HuH-7 (cell line): ENCODE data around the gene NOP14.
"Not testable (repeated sequence)": the region's sequence is repeated elsewhere in the genome, so short reads cannot be mapped to it uniquely, and the experiment has no call there.

Experiments used
- DNase-seq: peaks from one replicate; pipeline ENCODE4 v3.0.0; 2011; ENCODE audit warnings: low spot score

NOP14 gene

DNA sequence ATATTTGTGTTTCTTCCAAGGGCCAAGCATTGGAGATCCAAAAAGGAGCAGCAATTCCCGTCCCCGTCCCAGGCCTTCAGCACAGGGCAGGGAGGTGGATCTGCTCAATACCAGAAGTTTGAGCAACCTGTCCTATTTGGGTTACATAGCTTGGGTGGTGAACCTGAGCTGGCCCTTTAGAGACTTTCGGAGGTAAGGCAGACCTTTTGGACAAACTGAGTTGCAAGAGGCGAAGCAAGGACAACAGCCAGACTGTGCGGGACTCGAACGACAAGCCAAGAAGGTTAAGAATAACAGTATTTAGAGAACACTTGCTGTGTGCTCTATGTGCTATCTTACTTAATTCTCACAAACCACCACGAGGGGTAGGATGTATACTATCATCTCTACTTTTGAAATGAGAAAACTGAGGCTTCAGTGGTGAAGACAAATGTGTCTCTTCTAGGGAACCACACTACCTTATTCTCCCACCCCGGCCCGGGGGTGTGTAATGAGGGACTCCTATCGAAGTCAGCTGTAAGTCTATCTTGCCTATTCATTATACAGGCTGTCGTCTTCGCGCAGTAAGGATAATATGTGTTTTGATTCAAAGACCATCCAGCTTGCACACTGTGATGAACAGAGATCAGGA lies 1.3 kb downstream of the NOP14 start:
- DNase-seq: no peak

DNA sequence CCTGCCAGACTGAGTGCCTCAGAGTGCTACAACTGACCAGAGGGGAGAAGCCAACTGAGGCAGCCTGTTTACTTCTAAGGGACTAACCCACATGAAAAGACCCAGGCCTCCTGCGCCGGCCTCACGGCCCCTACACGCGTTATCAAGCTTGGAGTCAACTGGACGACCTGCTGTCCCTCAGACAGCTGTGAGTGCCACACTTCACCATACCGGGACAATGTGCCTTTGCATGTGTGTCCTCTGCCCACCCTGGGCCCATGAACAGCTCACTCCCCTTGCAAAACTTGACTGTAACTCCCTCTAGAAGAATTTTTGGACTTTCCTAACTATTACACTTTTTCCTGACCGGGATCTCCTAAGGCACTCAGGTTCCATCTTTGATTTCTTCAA lies 1.8 kb downstream of the NOP14 start:
- no peak for DNase-seq

DNA sequence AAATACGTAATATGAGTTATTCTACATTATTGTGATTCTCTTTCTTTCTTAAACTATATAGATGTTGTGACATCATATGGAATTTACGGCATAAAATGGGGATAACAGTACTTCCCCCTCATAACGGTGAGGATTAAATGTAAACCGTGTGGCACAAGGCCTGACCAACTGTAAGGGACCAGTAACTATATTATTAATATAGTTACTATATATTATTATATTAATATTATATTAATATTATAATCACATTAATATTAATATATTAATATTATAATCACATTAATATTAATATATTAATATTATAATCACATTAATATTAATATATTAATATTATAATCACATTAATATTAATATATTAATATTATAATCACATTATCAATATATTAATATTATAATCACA lies 2.8 kb downstream of the NOP14 start:
- not testable (repeated sequence) for DNase-seq

DNA sequence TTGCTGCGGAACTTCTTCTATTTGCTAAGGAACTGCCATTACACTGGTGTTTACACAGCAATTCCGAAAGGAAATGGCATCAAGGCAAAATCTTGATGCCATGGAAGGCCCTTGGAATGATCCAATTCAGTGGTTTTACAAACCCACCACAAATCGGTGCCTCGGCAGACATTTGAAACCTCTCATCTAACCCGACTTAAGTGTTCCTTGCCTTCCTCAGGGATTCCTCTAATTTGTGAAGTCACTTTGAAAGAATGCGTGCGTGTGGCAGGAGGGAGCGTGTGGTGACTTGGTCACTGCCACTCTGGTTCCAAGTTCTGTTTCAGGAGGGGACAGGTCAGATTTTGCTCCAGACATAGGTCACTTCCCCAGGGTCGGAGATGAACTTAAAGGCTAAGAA lies 4.8 kb downstream of the NOP14 start:
- DNase-seq: no peak

DNA sequence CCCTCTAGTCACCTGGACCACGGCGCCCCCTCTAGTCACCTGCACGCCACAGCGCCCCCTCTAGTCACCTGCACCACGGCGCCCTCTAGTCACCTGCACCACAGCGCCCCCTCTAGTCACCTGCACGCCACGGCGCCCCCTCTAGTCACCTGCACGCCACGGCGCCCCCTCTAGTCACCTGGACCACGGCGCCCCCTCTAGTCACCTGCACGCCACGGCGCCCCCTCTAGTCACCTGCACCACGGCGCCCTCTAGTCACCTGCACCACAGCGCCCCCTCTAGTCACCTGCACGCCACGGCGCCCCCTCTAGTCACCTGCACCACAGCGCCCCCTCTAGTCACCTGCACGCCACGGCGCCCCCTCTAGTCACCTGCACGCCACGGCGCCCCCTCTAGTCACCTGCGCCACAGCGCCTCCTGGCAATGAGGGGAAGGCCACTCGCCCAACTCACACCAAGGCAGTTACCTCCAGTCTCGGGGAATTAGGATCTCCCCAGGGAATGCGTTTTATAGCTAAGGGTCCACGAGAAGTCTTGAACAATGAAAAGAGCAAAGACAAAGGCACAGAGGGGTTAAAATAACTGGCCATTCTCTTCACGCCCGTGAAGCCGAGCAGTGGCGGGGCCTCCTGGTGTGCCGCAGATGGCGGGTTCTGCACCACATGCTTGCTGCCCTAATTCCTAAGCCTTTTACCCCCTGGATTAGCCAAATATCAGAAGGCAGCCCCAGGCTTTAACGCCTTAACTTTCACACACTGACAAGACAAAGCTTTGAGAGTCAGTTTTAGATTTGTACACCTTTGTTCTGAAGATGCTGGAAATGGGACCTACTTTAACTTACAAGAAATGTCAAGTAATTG lies 7.8 kb downstream of the NOP14 start:
- DNase-seq: not testable (repeated sequence)

DNA sequence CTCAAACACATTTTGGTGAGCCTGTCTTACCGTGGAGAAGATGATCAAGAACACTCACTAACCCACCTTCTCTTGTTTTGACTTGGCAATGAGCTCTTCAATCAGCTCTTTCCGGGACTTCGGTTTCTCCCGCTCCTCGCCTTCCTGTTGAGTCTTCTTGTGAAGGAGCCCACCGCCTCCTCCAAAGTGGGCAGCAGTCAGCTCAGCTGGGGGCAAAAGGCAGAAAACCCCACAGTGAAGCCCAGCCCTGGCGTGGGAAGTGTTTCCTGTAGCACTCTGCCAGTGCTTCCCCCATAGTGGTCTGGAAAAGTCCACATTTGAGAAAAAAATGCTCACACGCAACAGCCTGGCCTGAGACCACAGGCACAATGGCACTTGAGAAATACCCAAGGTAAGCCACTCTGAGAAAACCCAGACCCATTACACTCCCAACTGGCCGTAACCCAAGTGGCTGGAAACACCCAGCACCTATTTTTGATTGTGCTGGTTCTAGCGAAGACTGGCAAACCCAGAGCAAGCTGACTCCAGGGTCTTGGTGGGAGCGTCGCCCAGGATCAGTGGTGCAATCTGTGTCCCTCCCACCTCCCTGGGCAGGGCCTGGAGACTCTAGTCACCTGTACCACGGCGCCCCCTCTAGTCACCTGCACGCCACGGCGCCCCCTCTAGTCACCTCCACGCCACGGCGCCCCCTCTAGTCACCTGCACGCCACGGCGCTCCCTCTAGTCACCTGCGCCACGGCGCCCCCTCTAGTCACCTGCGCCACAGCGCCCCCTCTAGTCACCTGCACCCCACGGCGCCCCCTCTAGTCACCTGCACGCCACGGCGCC lies 8.6 kb downstream of the NOP14 start:
- DNase-seq: no peak

DNA sequence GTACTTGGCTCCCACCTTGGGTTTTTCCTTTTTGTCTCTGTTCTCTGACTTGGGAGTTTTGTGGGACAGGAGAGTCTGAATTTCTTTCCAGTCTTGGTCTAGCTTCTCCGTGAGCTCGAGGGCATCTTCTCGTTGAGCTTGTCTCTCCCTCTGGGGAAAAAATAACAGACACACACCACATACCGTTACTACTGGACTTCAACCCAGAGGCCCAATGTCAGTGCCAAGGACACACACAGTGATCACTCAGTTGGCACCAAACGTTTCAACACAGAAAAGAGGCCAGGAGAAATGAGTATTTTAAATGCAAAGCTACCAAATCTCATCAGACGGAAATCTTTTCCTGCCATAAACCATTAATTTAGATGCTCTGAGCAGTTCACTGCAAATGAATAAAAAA lies 9.7 kb downstream of the NOP14 start:
- DNase-seq: no peak

DNA sequence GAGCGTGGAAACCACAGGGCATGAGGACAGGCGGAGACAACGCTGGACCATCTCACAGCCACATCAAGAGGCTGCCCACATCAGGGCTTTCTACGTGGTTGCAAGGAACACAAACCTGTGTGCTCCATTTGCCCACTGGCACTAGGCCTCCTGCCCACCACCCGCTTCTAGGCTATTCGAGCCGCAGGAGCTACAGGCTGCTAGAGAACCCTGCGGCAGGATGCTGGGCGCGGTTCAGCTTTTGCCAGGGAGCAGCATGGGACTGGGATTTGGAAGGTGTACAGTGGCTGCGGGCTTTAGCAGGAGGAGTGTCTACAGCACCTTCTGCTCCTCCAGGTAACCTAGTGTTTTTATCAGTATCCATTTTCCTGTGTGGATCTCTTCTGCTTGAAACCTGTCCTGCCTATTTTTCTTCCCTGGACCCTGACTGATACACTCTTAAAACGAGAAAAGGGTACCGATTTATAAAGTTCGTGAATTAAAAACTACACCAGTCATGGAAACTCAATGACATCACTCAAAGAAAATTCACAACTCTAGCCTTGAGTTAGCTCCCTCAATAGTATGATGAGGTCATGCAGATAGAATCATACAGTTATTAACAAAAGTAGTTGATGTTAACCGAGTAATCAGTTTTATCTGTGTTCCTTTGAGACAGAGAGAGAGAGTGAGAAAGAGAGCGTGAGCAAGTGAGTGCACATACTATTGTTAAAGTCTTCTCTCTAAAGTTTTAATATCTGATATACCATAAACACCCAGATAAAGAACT lies 12.8 kb downstream of the NOP14 start:
- no peak for DNase-seq

DNA sequence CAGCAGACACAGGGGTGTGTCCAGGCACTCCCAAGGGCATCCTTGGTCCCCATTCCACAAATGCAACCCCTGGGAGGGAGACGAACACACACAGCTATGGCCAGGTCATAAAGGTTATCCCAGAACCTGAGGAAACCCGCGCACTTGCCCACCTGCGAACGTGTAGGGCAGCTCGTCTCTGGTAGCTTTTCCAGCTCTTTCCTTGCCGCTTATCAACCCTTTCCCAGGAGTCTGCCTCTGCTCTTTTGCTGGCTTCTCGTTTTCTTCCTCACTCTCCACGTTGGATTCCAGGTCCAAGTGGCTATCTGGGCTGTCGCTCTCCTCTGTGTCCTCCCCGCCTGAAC lies 13.5 kb downstream of the NOP14 start:
- DNase-seq: no peak

DNA sequence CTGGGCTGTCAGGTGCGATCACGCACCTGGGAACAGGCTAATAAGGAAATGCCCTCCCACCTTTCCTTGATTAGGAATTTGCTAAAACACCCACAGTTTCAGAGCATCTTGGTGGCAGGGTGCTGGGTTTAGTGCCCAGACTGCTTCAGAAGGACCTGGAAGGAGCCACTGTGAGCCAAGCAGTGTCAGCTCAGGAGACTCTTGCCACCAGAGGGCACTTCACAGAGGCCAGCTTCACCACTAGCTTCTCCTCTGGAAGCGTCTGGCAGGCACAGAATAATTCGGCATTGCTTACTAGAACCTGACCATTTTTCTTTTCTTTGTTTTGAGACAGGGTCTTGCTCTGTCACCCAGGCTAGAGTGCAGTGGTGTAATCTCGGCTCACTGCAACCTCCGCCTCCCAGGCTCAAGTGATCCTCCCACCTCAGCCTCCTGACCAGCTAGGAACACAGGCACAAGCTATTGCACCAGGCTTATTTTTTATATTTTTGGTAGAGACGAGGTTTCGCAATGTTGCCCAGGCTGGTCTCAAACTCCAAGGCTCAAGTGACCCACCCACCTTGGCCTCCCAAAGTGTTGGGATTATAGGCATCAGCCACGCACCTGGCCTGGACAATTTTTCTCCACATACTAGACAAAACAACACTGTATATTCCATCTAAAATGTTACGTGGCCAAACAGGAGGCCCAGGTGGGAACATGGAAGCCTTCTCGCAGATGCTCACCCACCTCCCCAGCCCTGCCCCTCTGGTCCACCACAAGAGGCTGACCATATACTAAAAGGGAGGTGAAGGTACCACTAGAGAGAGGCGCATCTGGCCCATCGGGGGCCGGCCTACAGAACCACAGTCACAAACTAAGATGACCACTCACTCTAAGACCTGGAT lies 14.1 kb downstream of the NOP14 start:
- DNase-seq: peak; percentile 63

DNA sequence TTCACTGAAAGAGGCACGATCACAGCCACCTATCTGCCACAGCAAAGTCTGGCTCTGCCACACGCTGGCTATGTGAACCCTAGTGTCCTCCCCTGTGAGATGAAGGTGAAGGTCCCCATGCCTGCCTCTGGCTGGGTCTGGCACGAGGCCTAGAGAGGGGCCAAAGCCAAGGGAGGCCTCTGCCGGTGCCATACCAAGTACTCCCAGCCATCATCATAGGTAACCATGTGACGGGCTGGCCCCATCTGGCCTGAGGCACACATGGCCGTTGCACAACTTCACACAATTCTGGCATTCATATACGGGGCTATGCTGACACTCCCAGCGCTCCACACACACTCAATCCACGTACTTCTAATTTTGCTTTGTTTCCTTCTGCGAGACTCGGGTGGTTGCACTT lies 15.3 kb downstream of the NOP14 start:
- DNase-seq: no peak

DNA sequence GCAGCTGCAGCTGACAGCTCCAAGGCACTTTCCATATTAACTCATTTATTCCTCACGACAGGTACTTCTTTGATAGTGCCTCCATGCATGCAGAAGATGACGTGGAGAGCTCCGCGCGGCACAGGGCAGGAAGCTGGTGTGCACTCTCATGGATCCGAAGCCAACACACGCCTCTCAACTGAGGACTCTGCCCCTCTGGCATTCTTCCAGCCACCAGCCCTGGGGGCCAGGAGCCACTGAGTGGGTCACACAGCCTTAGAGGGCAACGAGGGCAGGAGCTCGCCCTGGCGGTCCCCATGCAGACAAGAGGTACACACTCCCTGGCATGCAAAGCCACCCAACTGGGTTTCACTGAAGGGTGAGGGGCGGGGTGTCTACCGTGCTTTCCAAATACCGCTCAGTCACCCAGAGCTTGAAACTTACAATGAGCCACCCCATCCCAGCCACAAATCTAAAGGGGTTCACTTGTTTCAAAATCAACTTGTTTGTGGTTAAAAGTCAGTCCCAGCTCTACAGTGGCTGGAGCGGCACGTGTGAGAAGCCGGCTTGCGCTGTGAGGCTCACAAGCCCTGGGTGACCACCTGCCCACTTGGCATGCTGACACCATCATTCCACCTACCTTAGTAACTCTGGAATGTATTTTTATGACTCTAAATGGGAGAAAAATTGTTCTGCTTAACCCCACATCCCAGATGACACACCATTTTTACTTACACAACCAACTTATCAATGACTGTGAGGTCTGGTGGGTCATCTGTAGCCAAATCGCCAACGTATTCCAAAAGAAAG lies 16.2 kb downstream of the NOP14 start:
- no peak for DNase-seq

DNA sequence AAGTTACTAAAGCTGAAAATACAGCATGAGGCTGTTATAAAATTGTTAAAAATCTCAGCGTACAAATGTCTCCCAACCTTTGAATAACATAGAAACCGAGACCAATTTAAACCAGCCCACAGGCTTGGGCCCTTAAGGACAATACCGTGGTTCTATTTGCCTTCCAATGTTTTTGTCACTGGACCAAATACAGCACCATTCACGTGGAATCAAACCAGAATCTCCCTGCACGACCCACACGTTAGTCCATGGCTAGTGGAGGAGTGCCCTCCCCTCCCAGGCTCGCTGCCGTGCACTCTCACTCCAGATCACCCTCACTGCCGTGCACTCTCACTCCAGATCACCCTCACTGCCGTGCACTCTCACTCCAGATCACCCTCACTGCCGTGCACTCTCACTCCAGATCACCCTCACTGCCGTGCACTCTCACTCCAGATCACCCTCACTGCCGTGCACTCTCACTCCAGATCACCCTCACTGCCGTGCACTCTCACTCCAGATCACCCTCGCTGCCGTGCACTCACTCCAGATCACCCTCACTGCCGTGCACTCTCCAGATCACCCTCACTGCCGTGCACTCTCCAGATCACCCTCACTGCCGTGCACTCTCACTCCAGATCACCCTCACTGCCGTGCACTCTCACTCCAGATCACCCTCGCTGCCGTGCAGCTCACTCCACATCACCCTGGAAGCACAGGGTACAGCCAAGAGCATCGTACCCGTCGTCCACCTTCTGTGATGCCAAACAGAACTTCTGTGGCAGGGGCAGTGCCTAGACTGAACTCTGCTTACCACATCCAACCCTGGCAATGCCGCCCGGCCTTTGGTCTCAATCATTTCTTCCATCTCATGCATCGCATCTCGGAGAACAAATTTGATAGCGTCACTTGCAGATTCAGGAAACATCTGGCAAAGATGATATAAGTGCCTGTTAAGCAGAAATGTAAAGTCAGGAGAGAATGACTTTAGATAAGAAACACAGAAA lies 17.3 kb downstream of the NOP14 start:
- DNase-seq: not testable (repeated sequence)

DNA sequence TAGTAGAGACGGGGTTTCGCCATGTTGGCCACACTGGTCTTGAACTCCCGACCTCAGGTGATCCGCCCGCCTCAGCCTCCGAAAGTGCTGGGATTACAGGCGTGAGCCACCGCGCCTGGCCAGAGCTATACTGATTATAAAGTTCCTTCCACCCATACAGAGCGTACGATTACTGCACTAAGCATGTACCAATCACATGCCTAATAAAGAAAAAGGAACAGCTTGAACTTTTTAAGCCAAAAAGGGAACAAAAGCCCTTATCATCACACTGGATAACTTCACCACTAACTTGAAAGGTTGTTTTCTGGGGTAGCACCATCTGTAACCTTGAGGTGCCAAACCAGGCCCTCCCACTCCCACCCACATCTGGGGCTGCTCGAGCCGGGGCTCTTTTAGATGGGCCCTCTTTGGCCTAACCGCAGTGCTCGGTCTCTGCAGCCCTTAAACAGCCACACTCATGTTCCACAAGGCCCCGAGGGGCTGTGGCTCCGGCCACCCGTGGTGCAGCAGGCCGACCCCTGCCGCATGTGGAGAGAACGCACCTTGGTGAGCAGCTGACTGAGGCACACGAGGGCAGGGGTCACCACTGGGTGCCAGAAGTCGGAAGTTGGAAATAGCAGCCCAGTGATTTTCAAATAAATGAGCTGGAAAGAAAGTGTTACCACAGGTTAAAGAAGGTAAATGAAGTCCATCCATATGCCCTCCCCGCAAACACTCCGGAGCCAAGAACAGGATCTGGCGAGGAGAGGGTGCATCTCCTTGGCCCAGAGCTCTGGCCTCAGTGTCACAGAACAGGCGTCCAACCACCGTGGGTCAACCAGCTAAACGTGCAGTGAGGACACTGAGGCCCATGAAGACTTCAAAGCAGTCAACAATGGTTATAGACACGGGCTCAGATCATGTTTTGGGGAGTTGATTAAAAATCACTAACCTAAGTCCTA lies 18.4 kb downstream of the NOP14 start:
- DNase-seq: no peak

DNA sequence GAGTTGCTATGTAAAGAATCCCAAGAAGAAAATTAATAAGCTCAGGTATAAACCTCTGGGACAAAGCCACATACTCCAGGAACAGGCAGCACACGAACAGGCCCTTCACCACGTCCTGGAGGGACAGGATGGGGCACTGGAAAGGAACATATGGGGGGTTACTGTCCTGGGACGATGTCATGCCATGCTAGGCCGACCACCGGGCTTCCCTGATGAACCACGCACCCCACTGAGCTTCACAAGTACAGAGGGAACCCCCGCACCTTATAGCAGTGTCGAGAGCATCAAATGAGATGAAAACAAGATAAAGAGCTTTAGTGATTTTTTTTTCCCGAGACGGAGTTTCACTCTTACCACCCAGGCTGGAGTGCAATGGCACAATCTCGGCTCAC lies 19.1 kb downstream of the NOP14 start:
- DNase-seq: no peak

DNA sequence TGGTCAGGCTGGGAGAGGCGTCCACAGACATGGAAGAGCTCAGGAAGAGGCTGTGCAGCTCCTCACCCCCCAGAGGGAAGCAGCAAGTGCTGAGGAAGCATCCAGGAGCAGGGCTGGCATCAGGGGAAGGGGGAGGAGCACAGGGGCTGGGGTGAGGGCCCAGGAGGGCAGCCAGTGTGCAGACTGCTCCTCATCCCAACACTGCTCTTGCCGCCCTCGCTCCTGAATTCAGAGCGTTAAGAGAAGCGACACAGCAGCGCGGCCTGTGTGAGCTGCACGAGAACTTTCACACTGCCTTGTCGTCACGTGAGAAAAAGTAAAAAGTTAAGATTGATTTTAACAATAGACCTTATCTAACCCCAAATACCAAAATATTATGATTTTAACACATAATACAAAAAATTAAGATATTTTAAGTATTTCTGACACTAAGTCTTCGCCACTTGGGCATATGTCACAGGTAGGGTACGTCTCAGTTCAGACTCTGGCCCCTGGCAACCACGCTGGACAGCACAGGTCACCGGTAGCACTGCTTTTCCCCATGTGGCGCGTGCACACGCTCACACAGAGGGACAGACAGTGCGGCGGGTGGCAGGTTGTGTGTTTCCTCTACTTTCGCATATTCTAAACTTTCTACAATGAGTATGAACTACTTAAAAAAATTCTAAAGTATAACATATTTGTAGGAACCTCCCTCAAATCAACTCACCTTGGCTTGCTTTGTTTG lies 19.7 kb downstream of the NOP14 start:
- DNase-seq: no peak
